ENCODE measurements around the gene TPPP2.

Gene TPPP2

DNA sequence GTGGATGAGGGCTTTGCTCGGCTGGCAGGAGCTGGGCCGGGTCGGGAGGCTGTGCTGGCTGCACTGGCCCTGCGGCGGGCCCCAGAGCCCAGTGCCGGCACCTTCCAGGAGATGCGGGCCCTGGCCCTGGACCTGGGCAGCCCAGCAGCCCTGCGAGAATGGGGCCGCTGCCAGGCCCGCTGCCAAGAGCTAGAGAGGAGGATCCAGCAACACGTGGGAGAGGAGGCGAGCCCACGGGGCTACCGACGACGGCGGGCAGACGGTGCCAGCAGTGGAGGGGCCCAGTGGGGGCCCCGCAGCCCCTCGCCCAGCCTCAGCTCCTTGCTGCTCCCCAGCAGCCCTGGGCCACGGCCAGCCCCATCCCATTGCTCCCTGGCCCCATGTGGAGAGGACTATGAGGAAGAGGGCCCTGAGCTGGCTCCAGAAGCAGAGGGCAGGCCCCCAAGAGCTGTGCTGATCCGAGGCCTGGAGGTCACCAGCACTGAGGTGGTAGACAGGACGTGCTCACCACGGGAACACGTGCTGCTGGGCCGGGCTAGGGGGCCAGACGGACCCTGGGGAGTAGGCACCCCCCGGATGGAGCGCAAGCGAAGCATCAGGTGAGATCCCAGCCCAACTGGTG is 51.6 kb downstream of the TPPP2 start:
- Histone ChIP-seq H3K18ac (ENCODE audit: low read depth in 1 of 2, low read length in 2 of 2) (no peak overlapping the region), H3K27me3 (ENCODE audit: control insufficient read depth in 1 of 2, insufficient read depth in 1 of 2, low read length in 2 of 2) (no peaks in the 10 kb centered on the region), H3K27ac (ENCODE audit: low read length, poor library complexity, severe bottlenecking) (no peak overlapping the region), H2BK12ac (ENCODE audit: low read length in 2 of 2) (no peak overlapping the region), H2BK120ac (ENCODE audit: low read depth, low read length) (no peak overlapping the region), H2AK5ac (ENCODE audit: low read length, severe bottlenecking) (no peak overlapping the region), H3K36me3 (ENCODE audit: control insufficient read depth in 1 of 2, insufficient read depth in 2 of 2, low read depth in 1 of 2, low read length in 2 of 2) (peaks cover 84 to 97% of the 10 kb centered on the region in 2 experiments), H3K4me1 (ENCODE audit: control insufficient read depth, insufficient read depth, low read depth, low read length) (peaks cover 13% of the 10 kb centered on the region), H2BK5ac (ENCODE audit: low read depth, low read length, poor library complexity, severe bottlenecking) (no peak overlapping the region), H3K9ac (ENCODE audit: low read length) (no peak overlapping the region), H4K91ac (ENCODE audit: low read length) (no peak overlapping the region), H3K9me3 (ENCODE audit: control insufficient read depth, low read length) (no peaks in the 10 kb centered on the region), H3K4me3 (ENCODE audit: insufficient read depth in 1 of 2, low read depth in 1 of 2, low read length in 2 of 2) (no peak overlapping the region), H3K14ac (ENCODE audit: low read length in 2 of 2) (no peak overlapping the region), H3K4ac (ENCODE audit: low read depth in 1 of 2, low read length in 2 of 2) (no peak overlapping the region), H3K23ac (ENCODE audit: low read length in 2 of 2) (no peak overlapping the region), H2AFZ (ENCODE audit: low read depth, low read length) (no peak overlapping the region), H3K4me2 (ENCODE audit: low read length, poor library complexity, severe bottlenecking) (no peak overlapping the region), H2BK15ac (ENCODE audit: low read depth, poor library complexity, severe bottlenecking) (no peak overlapping the region), H3K79me1 (replicated peaks; ENCODE audit: low read length, poor library complexity, severe bottlenecking) (peaks cover 40% of the 10 kb centered on the region), H4K8ac (ENCODE audit: low read length) (no peak overlapping the region)
- DNase-seq, result no peak
- 95% methylated on average over 28 of the region's 30 CpGs for WGBS

Measured in mesenchymal stem cell (in vitro differentiated cells and primary cell).